HEK293 (cell line): ENCODE results near the gene NR2E3.

Source experiments
- CTCF ChIA-PET: fragments of 350-600 bp; formaldehyde crosslinking; extraction: SDS; loops from one replicate; lab custom pipeline; 2021; ENCODE audit warnings: antibody characterized with exemption; lab: Yijun Ruan, JAX
- POLR2A ChIA-PET: fragments of 300-600 bp; formaldehyde crosslinking; extraction: SDS; loops from one replicate; lab custom pipeline; 2020; ENCODE audit warnings: antibody characterized with exemption, inconsistent platforms; lab: Yijun Ruan, JAX
- H3K27ac ChIP-seq: fragments of 200-500 bp; sonication (Bioruptor generic); 2 replicates; pipeline ENCODE4 v1.5.1; 2014; ENCODE audit warnings: low read depth, low read length, control low read depth, inconsistent platforms; ENCODE audit errors: extremely low read depth
- H3K36me3 ChIP-seq, 2 experiments: fragments of 200-500 bp in 1 of 2; sonication (Bioruptor generic) in 1 of 2; 1 replicate in 1 of 2; 2 replicates in 1 of 2; pipeline ENCODE4 v1.5.1; 2014 to 2017; ENCODE audit warnings: inconsistent platforms in 2 of 2, low read length in 2 of 2; ENCODE audit not compliant: control insufficient read depth in 2 of 2, insufficient read depth in 1 of 2
- H3K4me1 ChIP-seq: fragments of 200-500 bp; sonication (Bioruptor generic); 2 replicates; pipeline ENCODE4 v1.5.1; 2014; ENCODE audit warnings: mild to moderate bottlenecking, low read length, inconsistent platforms; ENCODE audit not compliant: control insufficient read depth, insufficient read depth
- H3K4me3 ChIP-seq: 2 replicates; pipeline ENCODE4 v1.5.1; 2011; ENCODE audit warnings: low read depth, mild to moderate bottlenecking, control low read depth, low read length, moderate library complexity
- H3K9me3 ChIP-seq: fragments of 200-500 bp; sonication (Bioruptor generic); 2 replicates; pipeline ENCODE4 v1.5.1; 2014; ENCODE audit warnings: low read depth, low read length, inconsistent platforms; ENCODE audit not compliant: control insufficient read depth, insufficient read depth
- EGR2 ChIP-seq: fragments of 450-650 bp; formaldehyde crosslinking; IDR thresholded peaks from 2 replicates; pipeline ENCODE4 v1.5.1; 2016; ENCODE audit warnings: low read depth, missing biosample characterization, missing genetic modification characterization
- GLIS2 ChIP-seq: fragments of 450-650 bp; formaldehyde crosslinking; IDR thresholded peaks from 2 replicates; pipeline ENCODE4 v1.5.1; 2016; ENCODE audit warnings: missing biosample characterization, missing genetic modification characterization
- REPIN1 ChIP-seq: fragments of 450-650 bp; formaldehyde crosslinking; IDR thresholded peaks from 2 replicates; pipeline ENCODE4 v1.5.1; 2017; ENCODE audit warnings: missing biosample characterization, missing genetic modification characterization, low read depth
- ZNF155 ChIP-seq: fragments of 450-650 bp; formaldehyde crosslinking; IDR thresholded peaks from 2 replicates; pipeline ENCODE4 v1.5.1; 2016; ENCODE audit warnings: missing biosample characterization, missing genetic modification characterization
- ZNF350 ChIP-seq: fragments of 450-650 bp; formaldehyde crosslinking; IDR thresholded peaks from 2 replicates; pipeline ENCODE4 v1.5.0; 2017; ENCODE audit warnings: missing biosample characterization, mild to moderate bottlenecking, missing genetic modification characterization
- ZNF354C ChIP-seq: fragments of 450-650 bp; formaldehyde crosslinking; IDR thresholded peaks from 2 replicates; pipeline ENCODE4 v1.5.1; 2016; ENCODE audit warnings: missing biosample characterization, missing genetic modification characterization, low read depth, borderline replicate concordance
- ZNF416 ChIP-seq: fragments of 450-650 bp; formaldehyde crosslinking; IDR thresholded peaks from 2 replicates; pipeline ENCODE4 v1.5.1; 2016; ENCODE audit warnings: missing biosample characterization, missing genetic modification characterization
- ZNF514 ChIP-seq: fragments of 450-650 bp; formaldehyde crosslinking; IDR thresholded peaks from 2 replicates; pipeline ENCODE4 v1.5.1; 2016; ENCODE audit warnings: missing biosample characterization, missing genetic modification characterization
- ZNF555 ChIP-seq: fragments of 450-650 bp; formaldehyde crosslinking; conservative IDR thresholded peaks from 2 replicates; pipeline ENCODE4 v1.5.1; 2017; ENCODE audit warnings: missing biosample characterization, mild to moderate bottlenecking, missing genetic modification characterization, inconsistent platforms
- ZNF654 ChIP-seq: fragments of 450-650 bp; formaldehyde crosslinking; IDR thresholded peaks from 2 replicates; pipeline ENCODE4 v1.5.1; 2016; ENCODE audit warnings: low read depth, missing biosample characterization, missing genetic modification characterization
- ZNF660 ChIP-seq: fragments of 450-650 bp; IDR thresholded peaks from 2 replicates; pipeline ENCODE4 v1.5.1; 2018; ENCODE audit warnings: missing biosample characterization, mild to moderate bottlenecking, missing genetic modification characterization
- ZNF670 ChIP-seq: fragments of 450-650 bp; formaldehyde crosslinking; IDR thresholded peaks from 2 replicates; pipeline ENCODE4 v1.5.1; 2016; ENCODE audit warnings: missing biosample characterization, missing genetic modification characterization, low read depth
- ZNF677 ChIP-seq: fragments of 450-650 bp; IDR thresholded peaks from 2 replicates; pipeline ENCODE4 v1.5.0; 2018; ENCODE audit warnings: missing biosample characterization, mild to moderate bottlenecking, missing genetic modification characterization, moderate library complexity
- TF ChIP-seq, protein P1 (sequence below): fragments of 450-650 bp; formaldehyde crosslinking; IDR thresholded peaks from 2 replicates; pipeline ENCODE4 v1.5.1; 2016; ENCODE audit warnings: missing biosample characterization, missing genetic modification characterization
- TF ChIP-seq, protein P2 (sequence below): fragments of 450-650 bp; formaldehyde crosslinking; IDR thresholded peaks from 2 replicates; pipeline ENCODE4 v1.5.1; 2016; ENCODE audit warnings: missing biosample characterization, missing genetic modification characterization, low read depth
- TF ChIP-seq, protein P3 (sequence below): fragments of 450-650 bp; formaldehyde crosslinking; IDR thresholded peaks from 2 replicates; pipeline ENCODE4 v1.5.1; 2016; ENCODE audit warnings: missing biosample characterization, missing genetic modification characterization
- TF ChIP-seq, protein P4 (sequence below): fragments of 450-650 bp; formaldehyde crosslinking; IDR thresholded peaks from 2 replicates; pipeline ENCODE4 v1.5.1; 2016; ENCODE audit warnings: missing biosample characterization, missing genetic modification characterization
- TF ChIP-seq, protein P5 (sequence below): fragments of 450-650 bp; formaldehyde crosslinking; IDR thresholded peaks from 2 replicates; pipeline ENCODE4 v1.5.1; 2016; ENCODE audit warnings: missing biosample characterization, missing genetic modification characterization

Gene NR2E3

DNA sequence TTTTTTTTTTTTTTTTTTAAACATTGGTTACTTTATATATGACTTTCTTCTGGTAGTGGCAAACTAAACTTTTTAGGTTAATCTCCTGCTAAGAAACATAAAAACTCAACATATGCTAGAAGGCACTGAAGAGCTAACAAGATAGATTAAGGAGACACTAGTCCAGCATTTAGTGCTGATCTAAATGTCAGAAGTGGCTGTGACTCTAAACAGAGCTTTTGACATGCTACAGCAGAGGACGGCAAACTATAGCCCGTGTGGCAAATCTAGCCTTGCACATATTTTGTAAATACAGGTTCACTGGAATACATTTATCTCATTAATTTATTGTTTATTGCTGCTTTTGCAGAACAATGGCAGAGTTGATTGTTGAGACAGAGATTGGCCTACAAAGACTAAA is 20.6 kb downstream of the NR2E3 start:
- Histone ChIP-seq H3K36me3 (peaks cover 6 to 43% of the 10 kb centered on the region in 2 experiments; a peak in 2 of 3 replicates), H3K4me1 (peaks cover 9% of the 10 kb centered on the region), H3K27ac (no peak overlapping the region), H3K4me3 (no peak overlapping the region), H3K9me3 (no peaks in the 10 kb centered on the region)
- ChIA-PET CTCF (interaction anchor here (0.6 kb wide), 1 partner anchor 840 kb away, joined by 4 read pairs; no protein-coding TSS in a partner anchor), POLR2A (interaction anchor here (0.7 kb wide), 1 partner anchor 1393 kb away, joined by 3 read pairs; no protein-coding TSS in a partner anchor)
- TF ChIP-seq, protein P1, sequence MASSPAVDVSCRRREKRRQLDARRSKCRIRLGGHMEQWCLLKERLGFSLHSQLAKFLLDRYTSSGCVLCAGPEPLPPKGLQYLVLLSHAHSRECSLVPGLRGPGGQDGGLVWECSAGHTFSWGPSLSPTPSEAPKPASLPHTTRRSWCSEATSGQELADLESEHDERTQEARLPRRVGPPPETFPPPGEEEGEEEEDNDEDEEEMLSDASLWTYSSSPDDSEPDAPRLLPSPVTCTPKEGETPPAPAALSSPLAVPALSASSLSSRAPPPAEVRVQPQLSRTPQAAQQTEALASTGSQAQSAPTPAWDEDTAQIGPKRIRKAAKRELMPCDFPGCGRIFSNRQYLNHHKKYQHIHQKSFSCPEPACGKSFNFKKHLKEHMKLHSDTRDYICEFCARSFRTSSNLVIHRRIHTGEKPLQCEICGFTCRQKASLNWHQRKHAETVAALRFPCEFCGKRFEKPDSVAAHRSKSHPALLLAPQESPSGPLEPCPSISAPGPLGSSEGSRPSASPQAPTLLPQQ: no peak
- TF ChIP-seq ZNF670: no peak
- TF ChIP-seq, protein P2, sequence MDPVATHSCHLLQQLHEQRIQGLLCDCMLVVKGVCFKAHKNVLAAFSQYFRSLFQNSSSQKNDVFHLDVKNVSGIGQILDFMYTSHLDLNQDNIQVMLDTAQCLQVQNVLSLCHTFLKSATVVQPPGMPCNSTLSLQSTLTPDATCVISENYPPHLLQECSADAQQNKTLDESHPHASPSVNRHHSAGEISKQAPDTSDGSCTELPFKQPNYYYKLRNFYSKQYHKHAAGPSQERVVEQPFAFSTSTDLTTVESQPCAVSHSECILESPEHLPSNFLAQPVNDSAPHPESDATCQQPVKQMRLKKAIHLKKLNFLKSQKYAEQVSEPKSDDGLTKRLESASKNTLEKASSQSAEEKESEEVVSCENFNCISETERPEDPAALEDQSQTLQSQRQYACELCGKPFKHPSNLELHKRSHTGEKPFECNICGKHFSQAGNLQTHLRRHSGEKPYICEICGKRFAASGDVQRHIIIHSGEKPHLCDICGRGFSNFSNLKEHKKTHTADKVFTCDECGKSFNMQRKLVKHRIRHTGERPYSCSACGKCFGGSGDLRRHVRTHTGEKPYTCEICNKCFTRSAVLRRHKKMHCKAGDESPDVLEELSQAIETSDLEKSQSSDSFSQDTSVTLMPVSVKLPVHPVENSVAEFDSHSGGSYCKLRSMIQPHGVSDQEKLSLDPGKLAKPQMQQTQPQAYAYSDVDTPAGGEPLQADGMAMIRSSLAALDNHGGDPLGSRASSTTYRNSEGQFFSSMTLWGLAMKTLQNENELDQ (tag by site-specific recombination): no peak
- TF ChIP-seq, protein P3, sequence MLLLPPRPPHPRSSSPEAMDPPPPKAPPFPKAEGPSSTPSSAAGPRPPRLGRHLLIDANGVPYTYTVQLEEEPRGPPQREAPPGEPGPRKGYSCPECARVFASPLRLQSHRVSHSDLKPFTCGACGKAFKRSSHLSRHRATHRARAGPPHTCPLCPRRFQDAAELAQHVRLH (tag by site-specific recombination): no peak
- TF ChIP-seq ZNF654 (tag by site-specific recombination): no peak
- TF ChIP-seq GLIS2 (tag by site-specific recombination): no peak
- no peak for TF ChIP-seq ZNF155 (tag by site-specific recombination)
- TF ChIP-seq, protein P4, sequence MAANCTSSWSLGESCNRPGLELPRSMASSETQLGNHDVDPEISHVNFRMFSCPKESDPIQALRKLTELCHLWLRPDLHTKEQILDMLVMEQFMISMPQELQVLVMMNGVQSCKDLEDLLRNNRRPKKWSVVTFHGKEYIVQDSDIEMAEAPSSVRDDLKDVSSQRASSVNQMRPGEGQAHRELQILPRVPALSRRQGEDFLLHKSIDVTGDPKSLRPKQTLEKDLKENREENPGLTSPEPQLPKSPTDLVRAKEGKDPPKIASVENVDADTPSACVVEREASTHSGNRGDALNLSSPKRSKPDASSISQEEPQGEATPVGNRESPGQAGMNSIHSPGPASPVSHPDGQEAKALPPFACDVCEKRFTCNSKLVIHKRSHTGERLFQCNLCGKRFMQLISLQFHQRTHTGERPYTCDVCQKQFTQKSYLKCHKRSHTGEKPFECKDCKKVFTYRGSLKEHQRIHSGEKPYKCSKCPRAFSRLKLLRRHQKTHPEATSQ (tag by site-specific recombination): no peak
- TF ChIP-seq, protein P5, sequence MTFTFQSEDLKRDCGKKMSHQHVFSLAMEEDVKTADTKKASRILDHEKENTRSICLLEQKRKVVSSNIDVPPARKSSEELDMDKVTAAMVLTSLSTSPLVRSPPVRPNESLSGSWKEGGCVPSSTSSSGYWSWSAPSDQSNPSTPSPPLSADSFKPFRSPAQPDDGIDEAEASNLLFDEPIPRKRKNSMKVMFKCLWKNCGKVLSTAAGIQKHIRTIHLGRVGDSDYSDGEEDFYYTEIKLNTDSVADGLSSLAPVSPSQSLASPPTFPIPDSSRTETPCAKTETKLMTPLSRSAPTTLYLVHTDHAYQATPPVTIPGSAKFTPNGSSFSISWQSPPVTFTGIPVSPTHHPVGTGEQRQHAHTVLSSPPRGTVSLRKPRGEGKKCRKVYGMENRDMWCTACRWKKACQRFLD: no peak
- no peak for TF ChIP-seq ZNF350 (tag by site-specific recombination)
- TF ChIP-seq REPIN1 (tag by site-specific recombination): no peak
- no peak for TF ChIP-seq ZNF660 (tag by site-specific recombination)
- TF ChIP-seq ZNF514: no peak
- TF ChIP-seq EGR2 (tag by site-specific recombination): no peak
- TF ChIP-seq ZNF354C: no peak
- TF ChIP-seq ZNF677 (tag by site-specific recombination): no peak
- TF ChIP-seq, all 188 proteins: peak for 0

DNA sequence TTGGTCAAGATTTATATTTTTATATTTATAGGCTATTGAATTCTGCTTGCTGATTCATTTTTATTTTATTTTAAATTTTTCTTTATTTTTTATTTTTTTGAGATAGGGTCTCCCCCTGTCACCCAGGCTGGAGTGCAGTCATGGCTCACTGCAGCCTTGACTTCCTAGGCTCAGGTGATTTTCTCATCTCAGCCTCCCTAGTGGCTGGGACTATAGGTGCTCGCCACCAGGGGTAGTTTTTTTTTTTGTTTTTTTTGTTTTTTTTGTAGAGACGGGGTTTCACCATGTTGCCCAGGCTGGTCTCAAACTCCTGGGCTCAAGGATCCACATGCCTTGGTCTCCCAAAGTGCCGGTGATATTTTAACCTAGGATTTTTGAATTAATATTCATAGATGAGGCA is 31.2 kb downstream of the NR2E3 start:
- ChIA-PET CTCF (no interaction called here), POLR2A (no interaction called here)
- TF ChIP-seq ZNF416 (tag by site-specific recombination) (no peak), ZNF555 (tag by site-specific recombination) (no peak)

More for the DNA sequence above, 31.2 kb downstream of the NR2E3 start:
- H3K4me3 ChIP-seq: no peak overlapping the region
- H3K4me1 ChIP-seq: no peaks in the 10 kb centered on the region
- no peaks in the 10 kb centered on the region for H3K9me3 ChIP-seq
- H3K36me3 ChIP-seq: peaks cover 15 to 19% of the 10 kb centered on the region in 2 experiments
- H3K27ac ChIP-seq: no peak overlapping the region
